Stimulated activated CD4-positive, alpha-beta T cell treated with anti-CD3 and anti-CD28 coated beads, TNF-alpha, amount 100 ng/mL, for 48 hours (primary cell): ENCODE results near the gene RABGAP1L.

Experiments
- DNase-seq, 3 donors: peaks; one replicate each; pipeline ENCODE4 v3.0.0-alpha.2; 2020; ENCODE audit warnings: low read depth in 3 of 3

RABGAP1L gene

DNA sequence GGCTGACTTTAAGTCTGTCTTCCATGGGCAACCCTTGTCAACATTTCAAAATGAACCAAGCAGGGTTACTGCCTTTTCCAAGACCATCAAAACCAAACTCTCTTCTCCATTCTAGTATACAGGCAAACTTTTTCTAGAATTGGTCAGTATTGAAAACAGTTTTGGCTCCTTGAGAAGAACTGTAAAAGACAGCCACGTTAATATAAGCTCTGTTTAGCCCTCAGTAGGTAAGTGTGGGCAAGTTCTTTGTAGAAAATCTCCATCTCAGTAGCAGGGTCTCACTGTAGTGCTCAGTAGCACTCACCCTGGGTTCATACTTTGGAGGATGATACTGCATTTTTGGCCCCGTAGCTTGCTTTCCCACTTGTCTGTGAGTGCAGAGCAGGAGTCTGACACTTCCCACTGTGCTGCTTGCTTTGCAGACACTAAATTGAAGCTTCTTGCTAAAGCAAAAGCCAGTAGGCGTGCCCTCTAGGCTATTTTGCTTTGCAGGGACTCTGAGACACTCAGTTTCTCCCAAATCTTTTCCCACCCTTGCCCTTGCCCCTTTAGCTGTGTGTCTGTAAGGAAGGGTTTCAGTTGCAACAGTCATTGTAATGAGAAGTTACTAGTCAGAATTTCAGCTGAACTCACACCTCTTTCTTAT is 806.2 kb downstream of the RABGAP1L start:
- no peak for DNase-seq

DNA sequence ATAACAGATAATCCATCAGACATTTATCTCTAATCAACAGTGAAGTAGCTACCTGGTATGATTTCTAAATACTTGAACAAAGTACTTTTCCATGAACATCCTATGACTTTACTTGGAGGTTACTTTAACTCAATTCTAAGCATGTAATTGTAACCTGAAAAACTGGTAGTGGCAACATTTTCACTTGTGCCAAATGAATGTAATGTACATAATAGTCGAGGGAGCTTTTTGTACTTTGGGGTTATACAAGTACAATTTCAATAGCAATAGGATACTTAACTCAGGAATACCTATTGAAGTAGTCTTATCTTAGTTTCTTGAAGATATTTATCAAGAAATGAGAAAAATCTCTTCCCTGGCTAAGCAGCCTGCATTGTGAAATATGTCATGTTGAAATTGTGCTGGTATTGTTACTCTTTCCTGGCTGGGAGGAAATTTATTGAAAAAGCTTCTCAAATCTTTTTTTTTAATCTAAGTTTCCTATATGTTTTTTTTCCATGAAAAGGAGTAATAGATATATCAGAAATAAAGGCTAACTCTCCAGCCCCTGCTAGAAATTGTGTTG is 806.8 kb downstream of the RABGAP1L start:
- no peak for DNase-seq

DNA sequence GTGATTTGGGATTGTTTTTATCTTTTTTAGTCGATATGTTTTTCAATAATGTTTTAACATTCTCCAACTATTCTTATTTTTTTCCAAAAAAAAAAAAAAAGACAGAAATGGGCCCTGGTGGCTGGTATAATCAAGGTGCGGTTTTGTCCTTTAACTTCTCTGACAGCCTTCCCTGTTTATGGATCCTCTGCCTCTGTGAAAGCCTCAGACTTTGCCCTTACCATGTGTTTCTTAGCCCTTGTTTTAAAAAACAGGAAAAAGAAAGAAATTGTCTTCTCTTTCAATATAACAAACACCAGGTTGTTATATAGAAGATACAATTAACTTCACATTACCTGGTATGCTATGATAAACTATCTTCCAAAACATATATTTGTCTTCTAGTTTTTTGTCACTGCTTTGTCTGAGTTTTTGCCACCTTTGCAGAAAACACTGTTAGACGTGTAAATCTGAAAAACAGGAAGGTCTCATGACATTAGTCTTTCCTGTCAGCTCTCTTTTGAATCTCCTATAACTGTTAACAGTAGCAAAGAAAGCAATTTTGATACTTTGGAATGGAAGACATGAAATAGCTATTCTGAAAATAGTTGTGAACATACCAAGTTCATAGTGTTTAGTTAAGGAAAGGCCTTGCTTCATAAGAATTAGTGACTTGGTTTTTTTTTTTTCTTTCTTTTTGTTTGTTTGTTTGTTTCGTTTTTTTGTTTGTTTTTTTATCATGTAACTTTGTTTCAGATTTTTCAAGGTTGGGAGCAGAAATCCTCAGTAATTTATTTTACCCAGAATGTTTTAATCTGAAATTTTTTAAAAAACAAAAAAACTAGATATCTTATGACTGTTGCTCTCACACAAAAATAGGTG is 808.8 kb downstream of the RABGAP1L start:
- no peak for DNase-seq

DNA sequence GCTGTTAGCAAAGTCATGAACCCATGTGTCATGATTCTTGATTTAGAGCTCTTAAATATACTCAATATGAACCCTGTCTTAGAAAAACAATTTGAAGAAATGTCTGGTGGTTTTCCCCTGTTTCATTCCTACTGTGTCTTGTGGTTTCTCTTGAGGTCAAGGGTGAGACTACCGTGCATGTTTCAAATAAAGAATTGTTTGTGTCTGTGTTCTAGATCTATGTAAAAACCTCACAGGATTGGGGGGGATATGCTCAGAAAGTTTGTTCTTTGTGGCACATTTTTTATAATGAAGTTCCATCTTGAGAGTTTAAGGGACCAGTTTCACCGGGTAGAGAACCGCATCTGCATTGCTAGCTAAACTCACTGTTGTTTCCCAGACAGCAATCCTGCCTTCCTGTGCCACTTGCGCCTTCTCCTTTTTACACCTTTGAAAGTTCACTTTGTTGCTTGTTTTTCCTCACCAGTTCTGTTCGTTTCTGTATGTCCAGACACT is 809.5 kb downstream of the RABGAP1L start:
- DNase-seq: no peak

DNA sequence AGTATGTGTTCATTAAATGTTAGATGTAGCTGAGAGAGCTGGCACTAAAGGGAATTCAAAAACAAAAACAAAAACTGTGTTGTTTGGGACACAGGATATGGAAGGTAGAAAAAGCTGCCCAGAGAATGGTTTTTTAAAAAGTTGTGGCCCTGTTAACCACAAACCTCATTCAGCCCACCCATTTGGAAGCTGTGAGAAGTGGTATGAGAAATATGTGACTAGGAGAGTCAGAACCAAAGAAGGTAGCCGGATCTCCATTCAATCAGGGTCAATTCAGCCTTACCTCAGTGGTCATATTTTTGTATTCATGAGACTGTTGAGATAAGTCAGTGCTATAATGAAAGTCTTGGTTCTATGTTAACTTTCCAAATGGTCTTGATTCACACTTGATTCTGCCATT is 810.7 kb downstream of the RABGAP1L start:
- DNase-seq: no peak

DNA sequence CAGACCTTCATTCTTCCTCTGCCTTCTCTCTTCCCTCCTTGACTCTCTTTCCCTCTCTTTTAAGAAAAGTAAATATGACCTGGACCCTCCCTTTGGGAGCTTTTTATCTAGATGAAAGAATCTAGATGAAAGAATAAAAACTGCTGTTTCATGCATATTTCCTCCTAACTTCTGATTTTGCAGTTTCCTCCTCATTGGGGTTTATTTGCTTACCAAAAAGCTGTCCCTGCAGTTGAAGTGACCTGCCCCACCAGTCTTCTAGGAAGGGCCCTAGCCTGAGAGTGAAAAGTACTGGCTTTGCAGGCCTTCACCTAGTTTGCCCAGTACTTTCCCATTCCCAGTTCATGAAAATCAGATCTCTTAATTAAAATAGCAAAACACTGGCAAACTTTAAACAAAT is 812.1 kb downstream of the RABGAP1L start:
- DNase-seq: no peak

DNA sequence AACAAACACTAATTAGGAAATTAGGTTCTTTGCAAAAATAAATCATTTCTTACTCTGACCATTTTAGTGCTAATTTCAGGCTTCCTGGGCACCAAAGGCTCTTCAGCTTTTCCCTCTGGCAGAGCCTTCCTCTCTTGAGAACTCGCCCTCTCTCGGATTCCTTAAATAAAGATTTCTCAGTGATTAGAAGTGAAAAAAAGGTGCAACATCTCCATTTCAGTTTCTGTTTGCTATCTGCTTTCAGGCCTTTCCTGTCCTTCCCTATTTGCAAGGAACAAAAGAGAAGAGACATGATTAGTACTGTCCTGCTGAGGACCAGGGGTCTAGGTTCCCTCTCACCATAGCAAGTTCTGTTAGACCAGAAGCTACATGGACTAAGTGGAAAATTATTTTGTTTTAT is 812.6 kb downstream of the RABGAP1L start:
- no peak for DNase-seq

DNA sequence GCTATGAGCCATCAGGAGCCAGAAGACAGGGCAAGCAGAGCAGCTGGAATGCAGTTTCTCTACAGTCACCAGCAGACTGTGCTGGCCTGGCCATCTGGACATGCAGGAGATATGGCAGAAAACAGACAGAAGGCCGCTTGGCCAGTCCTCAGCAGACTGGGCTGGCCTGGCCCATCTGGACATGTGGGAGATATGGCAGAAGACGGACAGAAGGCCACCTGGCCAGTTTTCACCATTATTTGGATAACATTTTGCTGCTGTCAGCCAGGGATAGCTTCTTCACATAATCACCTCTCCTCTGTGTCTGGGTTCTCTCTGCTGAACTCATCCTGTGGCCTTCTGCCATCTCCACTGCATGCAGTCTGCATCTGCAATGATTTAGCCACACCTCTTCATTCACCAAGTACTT is 815.4 kb downstream of the RABGAP1L start:
- no peak for DNase-seq

DNA sequence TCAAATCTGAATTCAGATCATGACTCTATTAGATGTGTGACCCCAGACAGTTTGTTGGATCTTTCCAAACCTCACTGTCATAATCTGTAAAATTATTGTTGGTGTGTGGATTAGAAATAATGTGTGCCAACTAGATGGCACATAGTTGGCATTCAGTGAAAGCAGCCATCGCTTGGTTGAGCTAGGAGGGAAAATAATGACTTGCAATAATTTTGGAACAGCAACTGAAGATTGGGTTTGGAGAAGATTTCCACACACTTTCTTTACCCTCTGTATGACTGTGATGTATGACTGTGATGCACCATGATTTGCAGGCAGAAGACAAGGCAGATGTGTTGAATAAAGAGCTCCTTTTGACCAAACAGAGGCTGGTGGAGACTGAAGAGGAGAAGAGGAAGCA is 816.4 kb downstream of the RABGAP1L start:
- no peak for DNase-seq

DNA sequence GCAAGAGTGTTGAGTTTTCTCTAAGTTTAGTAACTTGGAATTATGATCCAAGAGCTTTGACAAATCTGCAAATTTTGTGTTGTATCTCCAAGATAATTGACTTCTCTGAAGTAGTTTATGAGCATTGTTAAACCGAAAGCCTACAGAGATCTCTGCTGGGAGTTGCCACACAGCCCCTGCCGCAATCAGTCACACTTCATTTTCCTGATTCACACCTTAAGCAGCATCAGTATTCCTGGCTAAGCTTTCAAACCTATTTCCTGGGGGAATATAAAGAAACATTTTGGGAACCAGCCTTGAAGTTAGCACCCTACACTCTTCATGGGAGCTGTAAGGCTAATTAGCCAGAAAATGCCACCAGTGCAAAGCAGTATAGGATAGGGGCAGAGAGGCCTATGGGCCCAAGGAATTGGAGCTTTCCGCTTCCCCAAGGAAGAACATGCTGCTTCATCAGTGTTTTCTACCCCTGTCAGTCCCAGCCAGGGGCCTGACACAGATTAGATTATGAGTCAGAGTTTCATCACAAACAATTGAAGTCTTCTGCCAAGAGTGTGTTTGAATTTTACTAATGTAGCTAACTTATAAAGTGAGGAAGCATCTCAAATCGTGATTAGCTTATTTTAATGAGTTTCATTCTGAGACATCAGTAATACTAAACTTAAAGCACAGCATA is 817.3 kb downstream of the RABGAP1L start:
- DNase-seq: no peak

DNA sequence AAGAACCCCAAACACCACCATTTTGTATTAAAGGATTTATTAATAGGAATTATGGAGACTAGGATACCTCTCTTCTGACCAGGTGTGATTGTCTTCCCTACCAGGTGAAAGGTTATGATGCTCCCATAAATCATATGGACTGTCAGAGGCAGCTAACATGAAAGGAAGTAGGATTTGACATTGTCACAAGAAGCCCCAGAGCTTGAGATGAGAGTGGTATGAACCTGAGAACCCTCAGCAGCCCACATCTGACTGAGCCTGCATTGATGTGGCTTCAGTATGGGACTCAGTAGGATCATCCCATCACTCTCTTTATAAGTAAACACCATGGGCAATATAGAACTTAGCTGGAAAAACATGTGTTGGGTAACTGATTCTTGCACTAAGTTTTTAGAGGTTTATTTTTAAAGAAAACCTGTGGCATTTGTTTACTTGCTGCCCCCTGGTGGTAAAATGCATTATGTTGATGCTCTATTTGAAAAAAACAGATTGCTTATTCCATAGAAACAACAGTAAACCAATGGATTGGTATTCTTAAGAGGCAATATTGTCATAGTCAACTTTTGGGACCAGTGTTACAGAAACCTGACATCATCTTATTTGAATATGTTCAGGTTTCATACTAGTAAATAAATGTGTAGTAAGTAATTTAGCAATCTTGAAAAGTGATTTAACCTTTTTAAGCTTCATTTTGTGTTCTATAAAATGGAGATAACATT is 823.8 kb downstream of the RABGAP1L start:
- DNase-seq: peak in 1 of 3 donors; percentile 44

DNA sequence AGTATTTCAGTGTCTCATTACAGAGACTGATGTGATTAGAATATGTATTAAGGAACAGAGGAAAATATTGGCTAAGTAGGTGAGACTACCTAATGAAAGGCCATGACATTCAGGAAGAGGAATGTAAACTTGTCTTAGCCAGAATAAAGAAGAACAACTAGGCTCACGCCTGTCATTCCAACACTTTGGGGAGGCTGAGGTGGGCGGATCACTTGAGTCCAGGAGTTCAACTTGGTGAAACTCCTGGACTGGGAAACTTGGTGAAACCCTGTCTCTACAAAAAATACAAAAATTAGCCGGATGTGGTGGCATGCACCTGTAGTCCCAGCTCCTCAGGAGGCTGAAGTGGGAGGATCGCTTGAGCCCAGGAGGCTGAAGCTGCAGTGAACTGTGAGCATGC is 825.6 kb downstream of the RABGAP1L start:
- DNase-seq: no peak

DNA sequence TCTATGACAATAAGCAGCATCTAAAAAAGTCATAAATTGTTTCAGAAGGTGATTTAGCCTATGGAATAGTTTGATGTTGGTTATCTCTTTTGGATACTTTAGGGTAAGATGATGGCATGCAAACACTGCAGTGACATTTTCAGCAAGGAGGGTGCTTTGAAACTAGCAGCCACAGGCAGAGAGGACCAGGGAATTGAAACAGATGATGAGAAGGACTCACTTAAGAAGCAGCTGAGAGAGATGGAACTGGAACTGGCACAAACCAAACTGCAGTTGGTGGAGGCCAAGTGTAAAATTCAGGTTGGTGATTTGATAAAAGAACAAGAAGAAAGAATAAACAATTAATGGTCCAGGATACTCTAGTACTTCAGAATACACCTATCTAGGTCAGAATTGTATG is 829.2 kb downstream of the RABGAP1L start:
- DNase-seq: no peak

DNA sequence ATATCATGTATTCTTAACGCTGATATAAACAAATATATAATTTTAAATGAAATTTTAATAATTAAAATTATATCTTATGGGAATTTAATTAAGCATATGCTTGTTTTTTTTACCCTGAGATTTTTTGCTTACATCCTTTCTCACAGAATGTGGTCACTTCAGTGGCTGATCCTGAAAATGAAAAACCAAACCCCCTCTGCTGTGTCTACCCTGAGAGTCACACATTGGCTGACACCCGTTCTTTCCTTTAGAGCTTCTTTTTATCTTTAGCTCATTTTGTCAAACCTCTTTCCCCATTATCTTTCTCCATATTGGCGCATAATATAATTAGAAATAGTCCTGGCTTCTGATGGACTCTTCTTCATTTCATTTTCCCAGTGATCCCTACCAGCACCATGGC is 829.7 kb downstream of the RABGAP1L start:
- no peak for DNase-seq

DNA sequence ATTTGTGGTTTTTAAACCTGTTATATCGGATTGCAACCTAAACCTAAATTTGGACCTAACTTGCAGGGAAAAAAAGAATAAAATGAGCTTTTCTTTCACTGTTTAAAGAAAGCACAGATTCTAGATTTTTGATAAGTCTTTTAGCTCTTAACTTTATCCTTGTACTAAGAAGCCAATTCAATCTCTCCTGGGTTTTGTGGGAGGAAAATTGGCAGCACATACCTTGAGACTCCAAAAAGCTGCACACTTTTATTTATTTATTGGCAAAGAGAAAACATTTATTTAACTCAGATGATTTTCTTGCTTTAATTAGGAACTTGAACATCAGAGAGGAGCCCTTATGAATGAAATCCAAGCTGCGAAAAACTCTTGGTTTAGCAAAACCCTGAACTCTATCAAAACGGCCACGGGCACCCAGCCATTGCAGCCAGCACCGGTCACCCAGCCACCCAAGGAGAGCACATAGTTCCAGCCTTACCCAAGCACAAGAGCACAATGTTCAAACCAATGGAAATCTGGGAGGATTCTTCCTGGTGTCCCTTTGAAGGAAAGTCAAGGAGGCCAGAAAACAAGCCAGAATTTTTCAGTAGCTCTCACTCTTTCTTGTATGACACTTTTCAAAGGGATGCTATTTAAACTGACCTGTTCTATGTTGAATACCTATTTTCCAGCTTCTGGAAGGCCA is 830.4 kb downstream of the RABGAP1L start:
- DNase-seq: no peak

DNA sequence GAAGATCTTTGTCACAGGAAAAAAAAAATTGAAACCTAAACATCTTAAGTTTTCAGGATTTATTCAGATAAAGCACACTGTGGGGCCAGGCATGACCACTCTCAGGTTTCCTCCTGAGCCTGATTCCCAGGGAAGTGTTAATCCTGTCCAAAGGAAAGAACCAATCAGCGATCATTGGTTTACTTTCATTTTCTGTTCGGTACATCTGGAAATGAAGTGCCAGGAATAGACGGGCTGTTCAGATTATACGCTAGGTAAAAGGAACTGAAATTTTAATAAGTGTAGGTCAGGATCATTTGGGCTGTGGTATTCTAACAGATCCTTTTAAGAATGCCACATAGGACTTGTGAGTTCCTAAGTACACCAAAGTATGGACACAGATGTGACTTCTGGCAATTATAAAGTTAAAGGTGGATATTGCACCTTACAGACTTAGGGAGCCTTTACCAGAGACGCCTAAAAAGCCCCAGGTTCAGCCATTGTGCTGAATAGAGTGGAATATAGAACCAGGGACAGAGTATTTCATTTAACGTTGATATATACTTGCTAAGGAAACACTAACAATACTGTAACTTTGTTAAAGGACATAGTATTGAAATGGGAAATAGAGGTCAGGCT is 831.2 kb downstream of the RABGAP1L start:
- no peak for DNase-seq

DNA sequence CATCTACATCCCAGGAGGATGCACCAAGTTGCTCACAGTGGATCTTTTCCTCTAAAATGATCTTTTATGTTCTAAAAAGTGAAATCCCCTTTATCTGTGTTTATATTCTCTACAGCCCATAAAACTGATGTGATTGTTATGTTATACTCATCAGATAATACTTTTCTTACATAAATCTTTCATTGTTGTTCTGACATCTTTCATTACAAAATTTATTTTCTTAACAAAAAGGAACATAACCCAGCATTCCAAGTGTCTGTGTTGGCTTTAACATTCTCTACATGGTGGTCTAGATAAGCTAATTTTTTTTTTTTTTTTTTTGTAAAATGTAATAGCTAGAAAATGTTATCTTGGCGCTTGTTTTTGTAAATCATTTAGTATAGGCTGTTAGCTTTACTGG is 832.2 kb downstream of the RABGAP1L start:
- DNase-seq: no peak

DNA sequence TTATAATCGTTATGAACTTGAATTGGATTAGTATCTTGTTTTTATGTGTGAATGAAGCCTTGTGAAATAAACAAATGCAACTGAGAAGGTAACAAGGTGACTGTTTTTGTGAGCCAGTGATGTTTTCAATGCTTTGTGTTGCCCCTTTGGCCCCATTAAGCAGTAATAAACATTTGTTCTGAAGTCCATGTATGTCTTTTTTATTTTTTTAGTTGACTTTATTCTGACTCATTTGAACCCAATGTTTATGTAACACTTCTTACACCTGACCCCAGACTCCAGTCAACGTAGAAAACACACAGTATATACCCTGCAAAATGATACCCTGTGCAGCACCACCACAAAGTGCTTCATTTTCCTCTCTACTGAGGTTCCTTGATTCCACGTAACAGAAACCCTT is 835.8 kb downstream of the RABGAP1L start:
- DNase-seq: no peak

DNA sequence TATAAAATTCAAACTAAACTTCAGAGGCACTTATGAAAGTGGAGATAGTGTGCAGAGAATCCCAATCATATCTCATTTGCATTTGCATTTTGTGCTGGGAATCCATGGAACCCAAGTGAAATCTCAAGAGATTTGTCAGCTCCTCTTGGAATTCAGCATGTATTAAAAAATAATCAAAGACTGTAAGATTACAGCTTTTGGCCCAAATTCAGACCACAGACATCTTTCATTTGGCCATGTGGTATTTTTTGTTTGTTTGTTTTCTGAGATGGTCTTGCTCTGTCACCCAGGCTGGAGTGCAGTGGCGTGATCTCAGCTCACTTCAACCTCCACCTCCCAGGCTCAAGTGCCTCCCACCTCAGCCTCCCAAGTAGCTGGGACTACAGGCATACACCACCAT is 836.6 kb downstream of the RABGAP1L start:
- DNase-seq: no peak

DNA sequence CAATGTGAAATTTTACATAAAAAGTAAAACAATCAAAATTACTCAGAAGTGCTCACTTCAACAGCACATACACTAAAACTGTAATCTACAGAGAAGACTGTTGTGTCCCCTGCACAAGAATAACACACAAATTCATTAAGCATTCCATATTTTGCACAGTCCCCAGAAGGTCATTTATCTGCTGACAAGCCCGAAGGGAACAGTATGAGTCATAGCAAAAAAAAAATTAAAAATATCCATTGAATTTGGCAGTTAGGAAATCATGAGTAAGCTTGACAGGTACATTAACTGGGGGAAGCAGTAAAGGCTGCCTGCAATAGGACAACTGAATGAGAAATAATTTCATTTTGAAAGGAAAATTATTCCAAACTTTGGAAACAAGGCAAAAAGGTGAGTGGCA is 837.2 kb downstream of the RABGAP1L start:
- DNase-seq: no peak

DNA sequence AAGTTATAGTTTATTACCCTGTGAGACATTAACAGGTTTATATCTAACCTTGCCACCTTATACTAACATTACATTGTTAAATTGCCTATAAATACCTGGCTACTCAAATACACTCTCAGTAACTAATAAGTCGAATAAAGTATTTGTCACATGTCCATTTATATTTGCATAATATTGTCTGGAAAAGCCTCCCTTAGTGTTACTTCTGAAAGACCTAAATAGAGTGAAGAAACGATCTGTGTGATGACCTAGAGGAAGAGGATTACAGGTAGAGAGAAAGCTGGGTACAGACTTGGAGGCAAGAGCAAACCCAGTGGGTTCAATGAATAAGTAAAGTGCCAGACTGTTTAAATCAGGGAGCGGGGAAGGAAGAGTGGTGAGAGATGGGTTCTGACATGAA is 837.7 kb downstream of the RABGAP1L start:
- no peak for DNase-seq
